PC-3 (cell line): ENCODE data around the gene SPARCL1.

Experiments
- CTCF ChIP-seq: fragments of 300-600 bp; sonication (generic); conservative IDR thresholded peaks from 2 replicates; pipeline ENCODE4 v1.5.1; 2017; ENCODE audit warnings: antibody characterized with exemption, low read depth, mild to moderate bottlenecking, low read length
- EZH2 ChIP-seq: fragments of 300-600 bp; sonication (generic); IDR thresholded peaks from one replicate; pipeline ENCODE4 v1.6.1; 2017; ENCODE audit warnings: antibody characterized with exemption, mild to moderate bottlenecking, low read length; ENCODE audit not compliant: unreplicated experiment
- EZH2phosphoT487 ChIP-seq: fragments of 300-600 bp; sonication (generic); IDR thresholded peaks from 2 replicates; pipeline ENCODE4 v1.6.1; 2018; ENCODE audit warnings: mild to moderate bottlenecking, antibody characterized with exemption, low read length, borderline replicate concordance

DNA sequence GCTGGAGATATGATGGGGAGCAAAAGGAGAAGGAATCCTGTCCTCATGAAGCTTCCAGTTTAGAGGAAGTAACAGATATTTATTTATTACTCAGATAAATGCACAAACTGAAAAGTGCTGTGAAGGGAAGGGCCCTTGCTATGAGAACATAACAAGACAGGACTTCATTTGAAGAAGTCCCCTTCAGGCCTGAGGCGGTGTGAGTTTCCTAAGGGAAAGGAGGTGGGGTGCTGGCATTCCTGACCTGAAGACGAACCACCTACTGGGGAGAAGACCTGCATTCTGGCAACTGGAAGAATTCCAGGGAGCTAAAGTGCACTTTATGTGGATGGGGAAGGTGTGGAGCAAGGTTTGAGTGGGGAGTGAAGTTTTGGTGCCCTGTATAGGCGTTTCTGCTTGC lies 15.9 kb upstream of the SPARCL1 start:
- TF ChIP-seq CTCF (no peak), EZH2 (no peak), EZH2phosphoT487 (no peak)
